Endothelial cell of umbilical vein (primary cell): ENCODE measurements around the gene PPP2R5D. TPM values are rescaled to one million over a fixed set of nuclear protein-coding genes. Genes with fewer than 3 reads are reported as not detected.

Experiments
- BruUV-seq: library from RNA; stranded (reverse); fragments of 400-500 nt; replicated peaks from 2 replicates; lab custom pipeline; 2021; lab: Mats Ljungman, UMichigan
- CTCF ChIA-PET: fragments of 300-600, 350-600 bp; sonication (Branson Sonifier 250); formaldehyde crosslinking; loops from one replicate; lab custom pipeline; 2021; ENCODE audit warnings: antibody characterized with exemption, inconsistent platforms; lab: Charles Lee
- POLR2A ChIA-PET: fragments of 300-600, 350-600 bp; sonication (Branson Sonifier 250); formaldehyde crosslinking; loops from one replicate; lab custom pipeline; 2021; ENCODE audit warnings: antibody characterized with exemption, inconsistent platforms; lab: Charles Lee
- DNase-seq: peaks from one replicate; pipeline ENCODE4 v3.0.0-alpha.2; 2011; ENCODE audit warnings: low read depth, low spot score
- FAIRE-seq: peaks from 2 replicates; lab custom pipeline; 2011; peaks lifted over from hg19 to GRCh38; lab: Jason Lieb, UNC
- H2AFZ ChIP-seq: 2 replicates; pipeline ENCODE4 v1.6.0; 2012; ENCODE audit warnings: low read depth, low read length, control low read depth, inconsistent platforms
- H3K27ac ChIP-seq: 2 replicates; pipeline ENCODE4 v1.5.1; 2011; ENCODE audit warnings: low read depth, mild to moderate bottlenecking, control low read depth, low read length, moderate library complexity; ENCODE audit not compliant: insufficient read depth
- H3K27me3 ChIP-seq, 2 experiments: 2 replicates each; pipeline versions ENCODE4 v1.6.0 to v1.6.1; 2011; ENCODE audit warnings: low read length in 2 of 2, mixed read lengths in 1 of 2; ENCODE audit not compliant: control insufficient read depth in 2 of 2, insufficient read depth in 2 of 2
- H3K36me3 ChIP-seq, 2 experiments: 2 replicates in 1 of 2; 3 replicates in 1 of 2; pipeline ENCODE4 v1.5.1; 2011; ENCODE audit warnings: low read length in 2 of 2, mild to moderate bottlenecking in 1 of 2, moderate library complexity in 1 of 2; ENCODE audit not compliant: control insufficient read depth in 2 of 2, insufficient read depth in 2 of 2; ENCODE audit errors: extremely low read depth in 1 of 2
- H3K4me1 ChIP-seq: 3 replicates; pipeline ENCODE4 v1.5.1; 2011; ENCODE audit warnings: mild to moderate bottlenecking, low read length; ENCODE audit not compliant: control insufficient read depth, insufficient read depth; ENCODE audit errors: extremely low read depth
- H3K4me2 ChIP-seq: 2 replicates; pipeline ENCODE4 v1.6.1; 2011; ENCODE audit warnings: low read length, control low read depth, mixed read lengths; ENCODE audit not compliant: insufficient read depth
- H3K4me3 ChIP-seq, 3 experiments: fragments of 200-600 bp in 1 of 3; sonication (generic), shearing (Covaris generic) in 1 of 3; replicated peaks in 1 of 3; 2 replicates each; pipeline ENCODE4 v1.5.1; 2011 to 2016; ENCODE audit warnings: control low read depth in 3 of 3, low read length in 3 of 3, mild to moderate bottlenecking in 2 of 3, inconsistent platforms in 1 of 3, low read depth in 1 of 3, moderate library complexity in 1 of 3; ENCODE audit not compliant: insufficient read depth in 1 of 3
- H3K79me2 ChIP-seq: 2 replicates; pipeline ENCODE4 v1.6.0; 2012; ENCODE audit warnings: low read length, inconsistent platforms; ENCODE audit not compliant: control insufficient read depth, insufficient read depth
- H3K9ac ChIP-seq: replicated peaks from 2 replicates; pipeline ENCODE3; 2011; ENCODE audit warnings: low read length, control low read depth; ENCODE audit not compliant: insufficient read depth; ENCODE audit errors: extremely low read depth
- H3K9me1 ChIP-seq: replicated peaks from 3 replicates; pipeline ENCODE4 v1.6.0; 2011; ENCODE audit warnings: mild to moderate bottlenecking, low read length; ENCODE audit not compliant: control insufficient read depth, insufficient read depth; ENCODE audit errors: extremely low read depth
- H3K9me3 ChIP-seq: replicated peaks from 2 replicates; pipeline ENCODE4 v1.5.1; 2012; ENCODE audit warnings: low read length, inconsistent platforms; ENCODE audit not compliant: control insufficient read depth, insufficient read depth
- H4K20me1 ChIP-seq: replicated peaks from 2 replicates; pipeline ENCODE3; 2011; ENCODE audit warnings: mild to moderate bottlenecking, low read length; ENCODE audit not compliant: control insufficient read depth, insufficient read depth; ENCODE audit errors: extremely low read depth
- EZH2 ChIP-seq: IDR thresholded peaks from 2 replicates; pipeline ENCODE4 v1.6.1; 2012; ENCODE audit warnings: borderline replicate concordance, low read depth, mild to moderate bottlenecking, moderate library complexity, low read length, inconsistent platforms; ENCODE audit not compliant: severe bottlenecking
- FOS ChIP-seq: IDR thresholded peaks from 2 replicates; pipeline ENCODE4 v1.6.1; 2011; ENCODE audit warnings: mild to moderate bottlenecking, low read length, moderate library complexity, borderline replicate concordance; ENCODE audit not compliant: insufficient read depth
- GATA2 ChIP-seq: IDR thresholded peaks from 2 replicates; pipeline ENCODE4 v1.7.0; 2011; ENCODE audit warnings: low read depth, mild to moderate bottlenecking, moderate library complexity, mixed read lengths, low read length; ENCODE audit not compliant: insufficient read length, insufficient read depth
- JUN ChIP-seq: IDR thresholded peaks from 2 replicates; pipeline ENCODE4 v1.6.1; 2011; ENCODE audit warnings: borderline replicate concordance, low read depth; ENCODE audit not compliant: insufficient read length, insufficient read depth
- MYC ChIP-seq: IDR thresholded peaks from one replicate; pipeline ENCODE4 v1.6.1; 2011; ENCODE audit warnings: mild to moderate bottlenecking, low read depth, low read length
- POLR2A ChIP-seq: IDR thresholded peaks from 2 replicates; pipeline ENCODE4 v1.6.1; 2012; ENCODE audit warnings: low read depth, mild to moderate bottlenecking, control low read depth, low read length
- POLR2AphosphoS5 ChIP-seq: IDR thresholded peaks from 2 replicates; pipeline ENCODE4 v1.6.1; 2012; ENCODE audit warnings: low read depth, mild to moderate bottlenecking, control low read depth, low read length, moderate library complexity; ENCODE audit not compliant: insufficient read depth
- dilution Hi-C: fragments of 300-500 bp; cut with MboI; formaldehyde crosslinking; loops from one replicate; pipeline ENCODE4 v1.15.0; 2019; ENCODE audit warnings: low sequenced_read_pairs; ENCODE audit not compliant: extremely low pct_ligation_motif_present
- intact Hi-C: fragments of 100-400 bp; cut with micrococcal nuclease; formaldehyde crosslinking; loops from one replicate; pipeline ENCODE4 v1.10.0; 2022
- polyA plus RNA-seq, 4 experiments: library from polyadenylated mRNA; depleted of rRNA in 3 of 4; stranded (reverse) in 3 of 4; unstranded in 1 of 4; fragments of >200 nt; gene quantifications; 2 replicates each; pipeline versions ENCODE4 v1.2.1 to v1.2.3, GENCODE V29; 2011 to 2012; ENCODE audit warnings: missing spikeins in 1 of 4
- total RNA-seq: library from RNA; stranded (reverse); gene quantifications from 2 replicates; pipeline ENCODE4 v1.2.3, GENCODE V29; 2021
- TF ChIP-seq, protein P1 (sequence below): IDR thresholded peaks from 2 replicates; pipeline ENCODE4 v1.6.1; 2011; ENCODE audit not compliant: insufficient read depth, insufficient read length
- TF ChIP-seq, protein P2 (sequence below), 2 donors: IDR thresholded peaks; 1 replicate in 1 of 2; 2 replicates in 1 of 2; pipeline ENCODE4 v1.5.1; 2011; ENCODE audit warnings: low read length in 2 of 2, mild to moderate bottlenecking in 2 of 2, moderate library complexity in 2 of 2, control low read depth in 1 of 2, inconsistent platforms in 1 of 2, low read depth in 1 of 2; ENCODE audit not compliant: insufficient read depth in 1 of 2; ENCODE audit errors: extremely low read depth in 1 of 2

PPP2R5D gene
- total and polyA plus RNA-seq, 2 donors (not counting 3 experiments of a cell fraction or from before 2014, with no cell fraction given): 45.5 to 60.2 TPM

GRCh38 chr6:42938987-42939809 is 45.2 kb upstream of the PPP2R5D start:
- no peaks in the 10 kb centered on the region for H3K9me1 ChIP-seq
- TF ChIP-seq, protein P1, sequence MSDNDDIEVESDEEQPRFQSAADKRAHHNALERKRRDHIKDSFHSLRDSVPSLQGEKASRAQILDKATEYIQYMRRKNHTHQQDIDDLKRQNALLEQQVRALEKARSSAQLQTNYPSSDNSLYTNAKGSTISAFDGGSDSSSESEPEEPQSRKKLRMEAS: no peak
- TF ChIP-seq MYC (no peak), EZH2 (no peak), POLR2A (no peak), FOS (no peak), POLR2AphosphoS5 (no peak), GATA2 (no peak), JUN (no peak)
- TF ChIP-seq, protein P2, sequence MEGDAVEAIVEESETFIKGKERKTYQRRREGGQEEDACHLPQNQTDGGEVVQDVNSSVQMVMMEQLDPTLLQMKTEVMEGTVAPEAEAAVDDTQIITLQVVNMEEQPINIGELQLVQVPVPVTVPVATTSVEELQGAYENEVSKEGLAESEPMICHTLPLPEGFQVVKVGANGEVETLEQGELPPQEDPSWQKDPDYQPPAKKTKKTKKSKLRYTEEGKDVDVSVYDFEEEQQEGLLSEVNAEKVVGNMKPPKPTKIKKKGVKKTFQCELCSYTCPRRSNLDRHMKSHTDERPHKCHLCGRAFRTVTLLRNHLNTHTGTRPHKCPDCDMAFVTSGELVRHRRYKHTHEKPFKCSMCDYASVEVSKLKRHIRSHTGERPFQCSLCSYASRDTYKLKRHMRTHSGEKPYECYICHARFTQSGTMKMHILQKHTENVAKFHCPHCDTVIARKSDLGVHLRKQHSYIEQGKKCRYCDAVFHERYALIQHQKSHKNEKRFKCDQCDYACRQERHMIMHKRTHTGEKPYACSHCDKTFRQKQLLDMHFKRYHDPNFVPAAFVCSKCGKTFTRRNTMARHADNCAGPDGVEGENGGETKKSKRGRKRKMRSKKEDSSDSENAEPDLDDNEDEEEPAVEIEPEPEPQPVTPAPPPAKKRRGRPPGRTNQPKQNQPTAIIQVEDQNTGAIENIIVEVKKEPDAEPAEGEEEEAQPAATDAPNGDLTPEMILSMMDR (IDR thresholded peaks at IDR 0.05; ENCODE audit: extremely low read depth in 1 of 2, insufficient read depth in 1 of 2, low read depth in 1 of 2, low read length in 2 of 2): no peak
- no peak overlapping the region for H3K27ac ChIP-seq
- H3K4me3 ChIP-seq: no peak overlapping the region
- peaks cover 5 to 38% of the 10 kb centered on the region in 2 experiments for H3K36me3 ChIP-seq
- no peak for FAIRE-seq
- H2AFZ ChIP-seq: no peak overlapping the region
- dilution Hi-C loops: no loop called here
- no TSS peak for BruUV-seq
- intact Hi-C loops: no loop called here
- ChIA-PET CTCF (interaction anchor here (1.3 to 1.4 kb wide), 2 partner anchors 10 to 28 kb away, joined by 3 to 5 read pairs; partner anchors contain the start of gene CNPY3), POLR2A (no interaction called here)
- H3K79me2 ChIP-seq: peaks cover 2% of the 10 kb centered on the region
- no peak for DNase-seq
- no peak overlapping the region for H3K9ac ChIP-seq
- H3K4me2 ChIP-seq: no peak overlapping the region
- peaks cover 9% of the 10 kb centered on the region for H3K4me1 ChIP-seq
- no peaks in the 10 kb centered on the region for H3K9me3 ChIP-seq
- H3K27me3 ChIP-seq: no peaks in the 10 kb centered on the region
- no peaks in the 10 kb centered on the region for H4K20me1 ChIP-seq
